Measurements from ENCODE around the gene IGSF5. TPM values are rescaled to one million over a fixed set of nuclear protein-coding genes. Genes with fewer than 3 reads are reported as not detected.

Gene IGSF5
- total RNA-seq, 6 experiments from 2014 or later = not detected

DNA sequence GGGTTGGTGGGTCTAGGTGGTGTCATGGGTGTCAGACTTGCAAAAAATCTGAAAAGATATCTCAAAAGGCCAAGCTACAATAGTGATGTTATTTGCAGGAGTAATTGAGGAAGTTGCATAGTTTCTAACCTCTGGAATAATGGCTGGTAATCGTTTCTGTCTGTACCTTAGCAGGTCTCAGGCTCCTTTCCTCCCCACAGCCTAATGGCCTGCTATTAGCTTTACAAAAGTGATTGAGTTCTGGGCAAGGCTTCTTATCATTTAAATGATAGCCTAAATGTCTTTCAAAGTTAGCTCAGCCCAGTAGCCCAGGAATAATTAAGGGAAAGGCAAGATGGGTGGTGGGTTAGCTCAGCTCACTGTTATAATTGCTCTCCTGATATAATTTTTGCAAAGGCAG, 37.7 kb upstream of the IGSF5 start:
- H3K4me3 Mint-ChIP-seq = no peak overlapping the region

DNA sequence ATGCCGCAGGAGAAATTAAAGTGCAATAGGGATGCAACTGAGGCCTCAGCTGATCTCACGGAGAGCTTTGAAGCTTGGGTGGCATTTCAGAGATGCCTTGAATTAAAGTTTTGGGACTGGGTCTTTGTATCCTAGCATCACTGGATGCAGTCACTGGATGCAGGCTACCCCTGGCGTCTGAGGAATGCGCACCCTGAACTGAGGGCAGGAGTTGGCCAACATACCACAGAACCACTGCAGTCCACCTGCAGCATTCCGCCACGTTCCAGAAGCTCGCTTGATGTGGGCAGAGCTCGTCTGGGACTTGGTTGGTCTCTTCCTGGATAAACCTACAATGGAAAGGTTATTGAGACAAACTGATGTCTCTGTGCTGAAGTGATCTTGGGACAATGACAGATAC, 34.1 kb upstream of the IGSF5 start:
- H3K27me3 Mint-ChIP-seq (ENCODE audit: insufficient read depth) = peaks cover 46% of the 10 kb centered on the region
- no peak overlapping the region for H3K4me3 Mint-ChIP-seq
- no peaks in the 10 kb centered on the region for H3K9me3 Mint-ChIP-seq
- no peak for TF ChIP-seq CTCF (IDR thresholded peaks at IDR 0.05)
- H3K27ac Mint-ChIP-seq = no peak overlapping the region
- H3K36me3 Mint-ChIP-seq (ENCODE audit: low read depth) = no peaks in the 10 kb centered on the region
- DNase-seq = no peak
- no peaks in the 10 kb centered on the region for H3K4me1 Mint-ChIP-seq (ENCODE audit: low read depth)

More for the DNA sequence above, 37.7 kb upstream of the IGSF5 start:
- H3K4me1 Mint-ChIP-seq (ENCODE audit: low read depth) = no peaks in the 10 kb centered on the region
- no peak for DNase-seq
- H3K36me3 Mint-ChIP-seq (ENCODE audit: low read depth) = no peaks in the 10 kb centered on the region; the same call in 1 of the 2 replicates
- no peak for TF ChIP-seq CTCF (IDR thresholded peaks at IDR 0.05)
- H3K27ac Mint-ChIP-seq = no peak overlapping the region
- peaks cover 9% of the 10 kb centered on the region; the same call in 1 of the 2 replicates for H3K9me3 Mint-ChIP-seq
- H3K27me3 Mint-ChIP-seq (ENCODE audit: insufficient read depth) = peaks cover 38% of the 10 kb centered on the region

GRCh38 chr21:39712273-39712672, 32.7 kb upstream of the IGSF5 start:
- Mint-ChIP-seq H3K27me3 (ENCODE audit: insufficient read depth) (peaks cover 46% of the 10 kb centered on the region), H3K9me3 (no peaks in the 10 kb centered on the region), H3K4me3 (no peak overlapping the region), H3K4me1 (ENCODE audit: low read depth) (no peaks in the 10 kb centered on the region), H3K27ac (no peak overlapping the region), H3K36me3 (ENCODE audit: low read depth) (no peaks in the 10 kb centered on the region)
- no peak for DNase-seq
- no peak for TF ChIP-seq CTCF (IDR thresholded peaks at IDR 0.05)

- H3K9me3 Mint-ChIP-seq = no peaks in the 10 kb centered on the region
- TF ChIP-seq CTCF (IDR thresholded peaks at IDR 0.05) = peak; percentile 33
- H3K27me3 Mint-ChIP-seq (ENCODE audit: insufficient read depth) = peaks cover 42% of the 10 kb centered on the region
- no peaks in the 10 kb centered on the region for H3K4me1 Mint-ChIP-seq (ENCODE audit: low read depth)
- H3K4me3 Mint-ChIP-seq = no peak overlapping the region
- no peak overlapping the region for H3K27ac Mint-ChIP-seq
- no peak for DNase-seq
- no peaks in the 10 kb centered on the region for H3K36me3 Mint-ChIP-seq (ENCODE audit: low read depth)
These were observed 32.0 kb upstream of the IGSF5 start for GRCh38 chr21:39712976-39713375.

GRCh38 chr21:39713905-39714304, 31.1 kb upstream of the IGSF5 start:
- Mint-ChIP-seq H3K4me1 (ENCODE audit: low read depth) (no peaks in the 10 kb centered on the region), H3K27me3 (ENCODE audit: insufficient read depth) (peaks cover 40% of the 10 kb centered on the region), H3K27ac (no peak overlapping the region), H3K4me3 (no peak overlapping the region), H3K9me3 (no peaks in the 10 kb centered on the region), H3K36me3 (ENCODE audit: low read depth) (no peaks in the 10 kb centered on the region)
- no peak for TF ChIP-seq CTCF (IDR thresholded peaks at IDR 0.05)
- DNase-seq = no peak

- H3K4me1 Mint-ChIP-seq (ENCODE audit: low read depth) = no peaks in the 10 kb centered on the region
- no peak for TF ChIP-seq CTCF (IDR thresholded peaks at IDR 0.05)
- H3K27me3 Mint-ChIP-seq (ENCODE audit: insufficient read depth) = peaks cover 35% of the 10 kb centered on the region
- H3K36me3 Mint-ChIP-seq (ENCODE audit: low read depth) = no peaks in the 10 kb centered on the region
- no peak for DNase-seq
- H3K27ac Mint-ChIP-seq = no peak overlapping the region
- no peaks in the 10 kb centered on the region for H3K9me3 Mint-ChIP-seq
- H3K4me3 Mint-ChIP-seq = no peak overlapping the region
These were observed 30.7 kb upstream of the IGSF5 start for GRCh38 chr21:39714331-39714730.
